ENCODE measurements around the gene NEDD4L.
"Not testable (repeated sequence)": the region's sequence is repeated elsewhere in the genome, so short reads cannot be mapped to it uniquely, and the experiment has no call there.

The NEDD4L gene

GRCh38 chr18:58280191-58280590 lies 236.2 kb downstream of the NEDD4L start (continued):
- TF ChIP-seq INSM2 (tag by site-specific recombination; IDR thresholded peaks at IDR 0.05), result no peak

GRCh38 chr18:58282872-58283271 lies 238.8 kb downstream of the NEDD4L start:
- POLR2A ChIA-PET; H3K27ac ChIP-seq (ENCODE audit: extremely low read depth, low read depth, low read length); H3K4me3 ChIP-seq (ENCODE audit: low read depth, low read length); H3K36me3 ChIP-seq (ENCODE audit: control insufficient read depth in 2 of 2, insufficient read depth in 1 of 2, low read length in 2 of 2); H3K9me3 ChIP-seq (ENCODE audit: control insufficient read depth, insufficient read depth, low read depth, low read length); CTCF ChIA-PET: not testable (repeated sequence)
- TF ChIP-seq ZNF654 (tag by site-specific recombination; IDR thresholded peaks at IDR 0.05; ENCODE audit: low read depth), result peak; percentile 17; the same call in 1 of the 2 replicates
- 0 out of 2 replicates have a peak, but pooled peaks have one; percentile 30 for TF ChIP-seq ZNF558 (tag by site-specific recombination; IDR thresholded peaks at IDR 0.05)
- peak; percentile 64 for TF ChIP-seq ZNF555 (tag by site-specific recombination; conservative IDR thresholded peaks at IDR 0.05)
- 0 out of 2 replicates have a peak, but pooled peaks have one; percentile 44 for TF ChIP-seq ZNF19 (tag by site-specific recombination; IDR thresholded peaks at IDR 0.05; ENCODE audit: low read depth)
- peak; percentile 67 for TF ChIP-seq ZBTB11 (tag by site-specific recombination; conservative IDR thresholded peaks at IDR 0.05; ENCODE audit: low read depth)
- peak; percentile 88 for TF ChIP-seq ZNF394 (tag by site-specific recombination; IDR thresholded peaks at IDR 0.05; ENCODE audit: borderline replicate concordance)
- TF ChIP-seq ZBTB8A (tag by site-specific recombination; IDR thresholded peaks at IDR 0.05), result 0 out of 2 replicates have a peak, but pooled peaks have one; percentile 30
- TF ChIP-seq ZNF518A (tag by site-specific recombination; conservative IDR thresholded peaks at IDR 0.05; ENCODE audit: low read depth), result peak; percentile 72
- TF ChIP-seq ZNF266 (tag by site-specific recombination; IDR thresholded peaks at IDR 0.05; ENCODE audit: low read depth), result 0 out of 2 replicates have a peak, but pooled peaks have one; percentile 18
- TF ChIP-seq ZNF664 (tag by site-specific recombination; IDR thresholded peaks at IDR 0.05), result 0 out of 2 replicates have a peak, but pooled peaks have one; percentile 40
- peak; percentile 63 for TF ChIP-seq ZNF426 (tag by site-specific recombination; IDR thresholded peaks at IDR 0.05)
- peak; percentile 61 for TF ChIP-seq ZNF623 (tag by site-specific recombination; IDR thresholded peaks at IDR 0.05)
- 0 out of 2 replicates have a peak, but pooled peaks have one; percentile 56 for TF ChIP-seq ZNF530 (tag by site-specific recombination; IDR thresholded peaks at IDR 0.05; ENCODE audit: low read depth)
- TF ChIP-seq ZNF510 (tag by site-specific recombination; IDR thresholded peaks at IDR 0.05; ENCODE audit: insufficient replicate concordance), result peak; percentile 30
- peak; percentile 29; the same call in 1 of the 2 replicates for TF ChIP-seq ZXDB (tag by site-specific recombination; IDR thresholded peaks at IDR 0.05)
- 0 out of 2 replicates have a peak, but pooled peaks have one; percentile 22 for TF ChIP-seq OVOL3 (tag by site-specific recombination; IDR thresholded peaks at IDR 0.05)
- TF ChIP-seq ZNF140 (tag by site-specific recombination; IDR thresholded peaks at IDR 0.05), result peak; percentile 60; the same call in 1 of the 2 replicates
- H3K4me1 ChIP-seq (ENCODE audit: control insufficient read depth, insufficient read depth, low read length), result peaks cover 11% of the 10 kb centered on the region
